GM12865 (cell line): ENCODE data around the gene CTRL.

Experiments
- DNase-seq: peaks from one replicate; pipeline ENCODE4 v3.0.0; 2010; ENCODE audit warnings: low read depth
- H3K4me3 ChIP-seq: 2 replicates; pipeline ENCODE4 v1.5.1; 2011; ENCODE audit warnings: mild to moderate bottlenecking, low read depth, low read length, control low read depth
- TF ChIP-seq, protein P1 (sequence below): IDR thresholded peaks from 2 replicates; pipeline ENCODE4 v1.5.1; 2011; ENCODE audit warnings: low read length, control low read depth, low read depth, inconsistent platforms; ENCODE audit not compliant: insufficient read depth; ENCODE audit errors: missing control alignments

CTRL gene

DNA sequence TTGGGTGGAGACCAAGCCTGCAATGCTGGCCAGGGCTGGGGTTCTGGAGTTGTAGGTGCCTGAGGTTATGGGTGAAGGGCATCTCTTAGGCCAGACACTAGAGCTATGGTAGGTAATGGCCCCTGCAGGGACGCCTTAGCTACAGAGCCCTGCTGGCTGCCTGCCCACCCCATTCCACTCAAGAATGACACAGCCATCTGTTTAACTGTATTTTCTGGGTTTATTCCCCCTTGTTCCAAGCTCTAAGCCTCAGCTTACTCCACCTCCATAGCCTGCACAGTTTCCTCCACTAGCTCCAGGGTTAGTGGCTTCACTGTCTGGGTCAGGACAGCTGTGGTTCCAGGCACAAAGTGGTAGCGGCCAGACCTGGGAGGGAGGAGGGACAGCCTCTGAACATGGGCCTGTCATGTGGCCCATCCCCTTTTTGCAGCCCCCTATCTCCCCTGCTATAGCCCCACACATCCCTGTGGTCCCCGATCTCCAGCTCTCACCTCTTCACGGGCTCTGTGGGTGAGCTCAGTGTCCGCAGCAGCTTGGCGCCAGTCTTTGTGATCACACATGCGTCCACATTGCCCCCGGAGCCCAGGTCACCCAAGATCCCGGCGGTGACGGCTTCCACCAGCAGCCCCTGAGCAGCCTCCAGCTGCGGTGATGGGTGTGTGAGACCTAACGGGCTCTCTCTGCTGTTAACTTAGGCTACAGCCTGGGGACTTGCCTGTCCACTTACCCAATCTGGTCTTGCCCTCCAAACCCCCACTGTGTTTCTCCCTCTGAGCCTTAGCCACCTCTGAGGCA is 2.8 kb upstream of the CTRL start:
- DNase-seq: no peak
- peak overlapping the region; percentile 88 for H3K4me3 ChIP-seq
- TF ChIP-seq, protein P1, sequence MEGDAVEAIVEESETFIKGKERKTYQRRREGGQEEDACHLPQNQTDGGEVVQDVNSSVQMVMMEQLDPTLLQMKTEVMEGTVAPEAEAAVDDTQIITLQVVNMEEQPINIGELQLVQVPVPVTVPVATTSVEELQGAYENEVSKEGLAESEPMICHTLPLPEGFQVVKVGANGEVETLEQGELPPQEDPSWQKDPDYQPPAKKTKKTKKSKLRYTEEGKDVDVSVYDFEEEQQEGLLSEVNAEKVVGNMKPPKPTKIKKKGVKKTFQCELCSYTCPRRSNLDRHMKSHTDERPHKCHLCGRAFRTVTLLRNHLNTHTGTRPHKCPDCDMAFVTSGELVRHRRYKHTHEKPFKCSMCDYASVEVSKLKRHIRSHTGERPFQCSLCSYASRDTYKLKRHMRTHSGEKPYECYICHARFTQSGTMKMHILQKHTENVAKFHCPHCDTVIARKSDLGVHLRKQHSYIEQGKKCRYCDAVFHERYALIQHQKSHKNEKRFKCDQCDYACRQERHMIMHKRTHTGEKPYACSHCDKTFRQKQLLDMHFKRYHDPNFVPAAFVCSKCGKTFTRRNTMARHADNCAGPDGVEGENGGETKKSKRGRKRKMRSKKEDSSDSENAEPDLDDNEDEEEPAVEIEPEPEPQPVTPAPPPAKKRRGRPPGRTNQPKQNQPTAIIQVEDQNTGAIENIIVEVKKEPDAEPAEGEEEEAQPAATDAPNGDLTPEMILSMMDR: no peak

GRCh38 chr16:67933805-67934204 is 2.1 kb upstream of the CTRL start:
- H3K4me3 ChIP-seq: no peak overlapping the region
- DNase-seq: no peak
- TF ChIP-seq, protein P1: no peak

DNA sequence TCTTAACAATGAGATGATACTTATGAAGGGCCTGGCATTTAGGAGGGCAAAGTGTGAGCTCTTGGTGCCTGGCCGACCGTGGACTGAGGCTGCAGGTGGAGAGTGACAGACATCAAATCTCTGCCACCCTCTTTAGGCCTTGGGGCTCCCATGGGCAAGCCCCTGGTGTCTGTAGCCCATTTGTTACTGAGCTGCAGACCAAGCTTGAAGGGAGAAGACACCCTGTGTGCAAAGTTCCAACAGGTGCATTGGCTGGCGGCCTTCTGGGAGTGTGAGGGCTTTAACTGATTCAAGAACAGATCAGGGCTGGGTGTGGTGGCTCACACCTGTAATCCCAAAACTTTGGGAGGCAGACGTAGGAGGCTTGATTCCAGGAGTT is 789 bp upstream of the CTRL start:
- TF ChIP-seq, protein P1: no peak
- no peak for DNase-seq
- no peak overlapping the region for H3K4me3 ChIP-seq

DNA sequence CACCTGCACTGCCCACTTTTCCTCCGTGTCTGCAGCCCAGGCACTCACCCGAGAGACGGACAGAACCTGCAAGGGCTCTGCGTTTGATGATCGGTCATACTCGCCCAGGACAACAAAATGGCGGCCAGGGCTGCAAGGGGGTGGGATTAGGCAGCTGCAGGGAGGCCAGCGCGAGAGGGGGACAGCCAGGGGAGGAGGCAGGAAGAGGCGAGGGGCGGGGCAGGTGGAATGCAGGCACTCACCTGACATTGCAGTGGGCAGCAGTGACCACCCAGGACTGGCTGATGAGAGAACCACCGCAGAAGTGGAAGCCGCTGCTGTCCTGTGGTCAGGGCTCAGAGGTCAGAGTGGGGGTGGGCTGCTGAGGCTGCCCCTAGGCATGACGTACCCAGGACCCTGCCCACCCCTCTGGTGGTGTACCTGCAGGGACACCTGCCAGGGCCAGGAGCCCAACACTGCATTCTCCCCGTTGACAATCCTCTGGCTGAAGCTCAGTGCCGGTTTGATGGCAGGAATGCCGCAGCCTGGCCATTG is 917 bp downstream of the CTRL start:
- no peak for DNase-seq
- no peak overlapping the region for H3K4me3 ChIP-seq
- TF ChIP-seq, protein P1: no peak

- no peak for DNase-seq
- TF ChIP-seq, protein P1: no peak
- H3K4me3 ChIP-seq: no peak overlapping the region
Observed at GRCh38 chr16:67930191-67930590, 1.5 kb downstream of the CTRL start.

- TF ChIP-seq, protein P1: peak; percentile 93
- peak; percentile 81 for DNase-seq
- no peak overlapping the region for H3K4me3 ChIP-seq
Observed at GRCh38 chr16:67928561-67929364, 2.9 kb downstream of the CTRL start.
